Right lobe of liver (tissue), 4 donors: ENCODE results near the gene TMEM52.

Experiments
- CTCF ChIP-seq, 4 donors: fragments of 200-600 bp in 3 of 4; fragments of 450-650 bp in 1 of 4; IDR thresholded peaks; one replicate each; pipeline versions ENCODE4 v1.5.1 to v1.8.0; 2016 to 2022; ENCODE audit warnings: antibody characterized with exemption in 4 of 4, mild to moderate bottlenecking in 2 of 4
- POLR2A ChIP-seq: fragments of 450-650 bp; IDR thresholded peaks from one replicate; pipeline ENCODE4 v1.6.1; 2017; ENCODE audit warnings: antibody characterized with exemption, mild to moderate bottlenecking
- donor health status: DM: no; HTN: no; CAD: no.
- donor health status: DM: no; HTN: no; CAD: no.
- donor health status: DM: no; HTN: yes; CAD: no.

GRCh38 chr1:1964811-1965210 lies 45.7 kb upstream of the TMEM52 start:
- no peak for TF ChIP-seq CTCF (IDR thresholded peaks at IDR 0.05)
- no peak for TF ChIP-seq POLR2A
